Hepatocyte (in vitro differentiated cells): ENCODE data around the gene CXADR.

Experiments
- EZH2 ChIP-seq: fragments of 200-600 bp; sonication (generic); IDR thresholded peaks from 2 replicates; pipeline ENCODE4 v1.6.1; 2016; ENCODE audit warnings: antibody characterized with exemption, mild to moderate bottlenecking, borderline replicate concordance
- EZH2phosphoT487 ChIP-seq: fragments of 200-600 bp; sonication (generic); IDR thresholded peaks from one replicate; pipeline ENCODE4 v1.6.1; 2018; ENCODE audit warnings: antibody characterized with exemption, mild to moderate bottlenecking, low read depth, moderate library complexity; ENCODE audit not compliant: unreplicated experiment, severe bottlenecking
- TF ChIP-seq, protein P1 (sequence below): fragments of 200-600 bp; sonication (generic); IDR thresholded peaks from 2 replicates; pipeline ENCODE4 v1.5.1; 2016; ENCODE audit warnings: antibody characterized with exemption, mild to moderate bottlenecking; ENCODE audit not compliant: poor library complexity

DNA sequence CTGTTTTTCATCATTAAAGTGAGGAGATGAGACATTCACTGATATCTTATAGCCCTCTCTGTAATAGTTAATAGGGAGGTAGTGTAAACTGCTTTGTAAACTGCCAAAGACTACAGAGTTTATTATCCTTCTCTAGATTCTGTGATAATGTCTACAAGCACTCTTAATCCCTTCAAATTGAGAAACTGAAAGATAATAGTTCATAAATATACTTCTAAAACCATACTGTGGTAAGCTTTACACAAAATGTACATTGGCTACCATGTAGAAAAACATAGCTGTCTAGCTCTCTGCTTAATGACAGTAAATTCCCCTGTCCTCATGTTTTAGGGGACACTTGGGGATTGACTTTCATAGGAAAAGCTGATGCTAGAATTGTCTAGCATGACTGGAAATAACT is 39.6 kb downstream of the CXADR start:
- TF ChIP-seq EZH2 = no peak
- TF ChIP-seq, protein P1, sequence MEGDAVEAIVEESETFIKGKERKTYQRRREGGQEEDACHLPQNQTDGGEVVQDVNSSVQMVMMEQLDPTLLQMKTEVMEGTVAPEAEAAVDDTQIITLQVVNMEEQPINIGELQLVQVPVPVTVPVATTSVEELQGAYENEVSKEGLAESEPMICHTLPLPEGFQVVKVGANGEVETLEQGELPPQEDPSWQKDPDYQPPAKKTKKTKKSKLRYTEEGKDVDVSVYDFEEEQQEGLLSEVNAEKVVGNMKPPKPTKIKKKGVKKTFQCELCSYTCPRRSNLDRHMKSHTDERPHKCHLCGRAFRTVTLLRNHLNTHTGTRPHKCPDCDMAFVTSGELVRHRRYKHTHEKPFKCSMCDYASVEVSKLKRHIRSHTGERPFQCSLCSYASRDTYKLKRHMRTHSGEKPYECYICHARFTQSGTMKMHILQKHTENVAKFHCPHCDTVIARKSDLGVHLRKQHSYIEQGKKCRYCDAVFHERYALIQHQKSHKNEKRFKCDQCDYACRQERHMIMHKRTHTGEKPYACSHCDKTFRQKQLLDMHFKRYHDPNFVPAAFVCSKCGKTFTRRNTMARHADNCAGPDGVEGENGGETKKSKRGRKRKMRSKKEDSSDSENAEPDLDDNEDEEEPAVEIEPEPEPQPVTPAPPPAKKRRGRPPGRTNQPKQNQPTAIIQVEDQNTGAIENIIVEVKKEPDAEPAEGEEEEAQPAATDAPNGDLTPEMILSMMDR = no peak
- no peak for TF ChIP-seq EZH2phosphoT487
